M059J (cell line): Measurements from ENCODE around the gene PPARG. TPM values are rescaled to one million over a fixed set of nuclear protein-coding genes. Genes with fewer than 3 reads are reported as not detected.
"Not testable (repeated sequence)": the region's sequence is repeated elsewhere in the genome, so short reads cannot be mapped to it uniquely, and the experiment has no call there.

ENCODE experiments used
- DNase-seq: peaks from one replicate; pipeline ENCODE4 v3.0.0-alpha.2; 2012; ENCODE audit warnings: low read depth
- total RNA-seq: library from RNA; depleted of rRNA; stranded (reverse); fragments of >200 nt; shearing (Covaris generic); gene quantifications from 2 replicates; pipeline ENCODE4 v1.2.3, GENCODE V29; 2014

Gene PPARG
- total RNA-seq, 1 experiment from 2014 or later, result 7.0 TPM

DNA sequence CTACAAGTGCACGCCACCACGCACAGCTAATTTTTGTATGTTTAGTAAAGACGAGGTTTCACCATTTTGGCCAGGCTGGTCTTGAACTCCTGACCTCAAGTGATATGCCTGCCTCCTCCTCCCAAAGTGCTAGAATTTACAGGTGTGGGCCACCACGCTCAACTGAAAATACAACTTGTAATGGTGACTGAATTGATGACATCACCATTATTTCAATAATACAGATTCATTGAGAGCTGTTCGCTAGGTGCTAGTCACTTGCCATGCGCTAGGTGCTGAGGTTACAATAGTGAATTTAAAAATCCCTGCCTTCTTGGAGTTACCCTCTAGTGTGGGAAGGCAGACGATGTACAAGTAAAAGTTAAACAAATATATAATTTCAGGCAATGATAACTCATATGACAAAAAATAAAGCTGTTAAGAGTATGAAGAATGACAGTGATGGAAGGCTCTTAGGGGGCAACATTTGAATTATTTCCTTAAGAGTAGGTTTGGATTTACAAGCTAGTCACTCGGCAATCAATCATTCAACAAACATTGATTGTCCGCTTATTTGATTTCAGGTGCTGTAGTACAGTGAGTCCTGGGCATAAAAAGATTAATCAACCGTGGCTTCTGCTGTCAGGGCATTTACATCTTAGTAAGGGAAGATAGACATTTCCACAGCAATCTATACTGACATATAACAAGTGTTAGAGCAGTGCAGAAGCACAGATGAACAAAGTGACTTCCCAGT, 9.1 kb upstream of the PPARG start:
- DNase-seq, result no peak

DNA sequence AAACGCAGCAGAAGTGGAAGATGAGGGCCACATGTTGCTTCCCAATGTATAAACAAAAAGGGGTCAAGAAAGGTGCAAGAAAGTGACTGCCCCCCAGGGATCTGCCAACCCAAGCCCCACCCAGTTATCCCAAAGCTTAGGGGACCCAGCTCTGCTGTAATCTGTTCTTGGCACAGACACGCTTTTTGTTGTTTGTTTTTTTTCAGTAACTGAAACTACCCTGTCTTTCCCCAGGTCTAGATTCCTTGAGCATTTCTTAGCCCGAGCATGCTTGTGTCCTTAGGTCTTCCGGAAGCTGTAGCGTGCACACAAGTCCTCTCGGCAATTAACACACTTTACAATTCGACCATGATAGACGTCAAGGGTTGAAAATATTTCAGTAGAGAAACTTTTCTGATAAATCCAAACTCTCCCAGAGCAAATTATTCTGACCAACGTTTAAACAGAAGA, 8.5 kb upstream of the PPARG start:
- DNase-seq, result peak; percentile 22

DNA sequence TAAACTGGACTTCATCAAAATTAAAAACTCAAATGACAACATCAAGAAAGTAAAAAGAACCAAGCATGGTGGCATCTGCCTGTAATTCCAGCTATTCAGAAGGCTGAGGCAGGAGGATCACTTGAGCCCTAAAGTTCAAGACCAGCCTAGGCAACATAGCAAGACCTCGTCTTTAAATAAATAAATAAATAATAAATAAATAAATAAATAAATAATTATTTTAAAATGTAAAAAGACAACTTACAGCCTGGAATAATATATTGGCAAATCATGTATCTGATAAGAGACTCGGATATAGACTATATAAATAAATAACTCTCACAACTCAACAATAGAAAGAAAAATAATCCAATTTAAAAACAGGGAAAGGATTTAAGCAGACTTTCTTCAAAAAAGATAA, 4.3 kb upstream of the PPARG start:
- no peak for DNase-seq

DNA sequence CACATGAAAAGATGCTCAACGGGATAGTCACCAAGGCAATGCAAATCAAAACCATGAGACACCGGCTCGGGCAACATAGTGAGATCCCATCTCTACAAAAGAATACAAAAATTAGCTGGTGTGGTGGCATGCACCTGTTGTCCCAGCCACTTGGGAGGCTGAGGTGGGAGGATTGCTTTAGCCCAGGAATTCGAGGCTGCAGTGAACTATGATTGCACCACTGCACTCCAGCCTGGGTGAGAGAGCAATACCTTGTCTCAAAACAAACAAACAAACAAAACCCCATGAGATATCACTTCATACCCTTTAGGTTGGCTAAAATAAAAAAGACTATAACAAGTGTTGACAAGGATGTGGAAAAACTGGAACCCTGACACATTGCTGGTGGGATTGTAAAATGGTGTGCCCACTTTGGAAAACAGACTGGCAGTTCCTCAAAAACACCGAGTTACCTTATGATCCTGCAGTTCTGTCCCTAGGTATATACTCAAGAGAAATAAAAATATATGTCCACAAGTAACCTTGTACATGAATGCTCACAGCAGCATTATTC, 3.8 kb upstream of the PPARG start:
- DNase-seq, result no peak

DNA sequence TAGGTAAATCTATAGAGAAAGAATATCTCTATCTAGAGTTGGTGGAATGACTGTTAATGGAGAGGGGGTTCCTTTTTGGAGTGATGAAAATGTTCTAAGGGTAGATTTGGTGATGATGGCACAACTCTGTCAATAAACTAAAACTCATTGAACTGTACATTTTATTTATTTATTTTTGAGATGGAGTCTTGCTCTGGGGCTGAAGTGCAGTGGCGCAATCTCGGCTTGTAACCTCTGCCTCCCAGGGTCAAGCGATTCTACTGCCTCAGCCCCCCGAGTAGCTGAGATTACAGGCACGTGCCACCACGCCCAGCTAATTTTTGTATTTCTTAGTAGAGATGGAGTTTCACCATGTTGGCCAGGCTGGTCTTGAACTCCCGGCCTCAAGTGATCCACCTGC, 3.1 kb upstream of the PPARG start:
- not testable (repeated sequence) for DNase-seq

DNA sequence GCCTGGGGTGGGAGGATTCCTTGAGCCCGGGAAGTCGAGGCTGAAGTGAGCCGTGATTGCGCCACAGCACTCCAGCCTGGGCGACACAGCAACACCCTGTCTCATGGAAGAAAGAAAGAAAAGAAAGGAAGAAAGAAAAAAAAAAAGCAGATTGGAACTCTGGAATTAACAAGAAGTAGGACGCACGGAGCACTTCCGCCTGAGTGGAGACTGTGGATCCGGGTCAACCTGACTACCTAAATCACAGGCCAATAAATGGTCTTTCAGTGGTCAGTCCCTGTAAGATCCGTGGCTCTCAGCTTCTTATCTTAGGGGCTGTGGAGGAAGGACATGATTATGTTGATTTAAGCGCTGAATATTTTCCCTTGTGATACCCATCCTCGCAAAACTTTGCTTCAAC, 2.4 kb upstream of the PPARG start:
- no peak for DNase-seq

DNA sequence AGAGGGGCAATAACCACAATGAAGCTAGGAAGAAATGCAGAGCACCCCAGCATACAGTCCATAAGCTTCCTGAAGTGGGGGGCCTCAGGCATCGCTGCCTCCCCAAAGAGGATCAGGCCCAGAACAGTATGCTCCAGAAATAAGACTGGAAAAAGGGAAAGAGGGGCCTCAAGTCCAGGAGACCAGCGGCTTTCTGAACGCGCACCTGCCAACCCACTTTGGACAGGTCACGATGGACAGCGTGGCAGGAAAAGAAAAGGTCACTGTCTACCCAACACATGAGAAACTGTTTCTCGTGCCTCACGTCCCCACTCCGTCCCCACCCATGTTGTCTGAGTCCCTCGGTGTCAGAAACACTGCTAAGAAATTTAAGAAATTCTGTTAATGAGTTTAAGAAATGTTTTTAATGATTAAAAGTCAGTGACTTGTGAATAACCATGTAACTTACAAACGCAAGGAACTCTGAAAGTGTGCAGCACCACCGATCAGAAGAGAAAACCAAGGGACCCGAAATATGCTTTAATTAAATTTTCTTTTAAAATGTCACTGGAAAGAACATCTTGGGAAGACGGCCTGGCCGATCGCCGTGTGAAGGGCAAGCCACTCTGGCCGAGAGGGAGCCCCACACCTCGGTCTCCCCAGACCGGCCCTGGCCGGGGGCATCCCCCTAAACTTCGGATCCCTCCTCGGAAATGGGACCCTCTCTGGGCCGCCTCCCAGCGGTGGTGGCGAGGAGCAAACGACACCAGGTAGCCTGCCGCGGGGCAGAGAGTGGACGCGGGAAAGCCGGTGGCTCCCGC, 1.7 kb upstream of the PPARG start:
- DNase-seq, result no peak

DNA sequence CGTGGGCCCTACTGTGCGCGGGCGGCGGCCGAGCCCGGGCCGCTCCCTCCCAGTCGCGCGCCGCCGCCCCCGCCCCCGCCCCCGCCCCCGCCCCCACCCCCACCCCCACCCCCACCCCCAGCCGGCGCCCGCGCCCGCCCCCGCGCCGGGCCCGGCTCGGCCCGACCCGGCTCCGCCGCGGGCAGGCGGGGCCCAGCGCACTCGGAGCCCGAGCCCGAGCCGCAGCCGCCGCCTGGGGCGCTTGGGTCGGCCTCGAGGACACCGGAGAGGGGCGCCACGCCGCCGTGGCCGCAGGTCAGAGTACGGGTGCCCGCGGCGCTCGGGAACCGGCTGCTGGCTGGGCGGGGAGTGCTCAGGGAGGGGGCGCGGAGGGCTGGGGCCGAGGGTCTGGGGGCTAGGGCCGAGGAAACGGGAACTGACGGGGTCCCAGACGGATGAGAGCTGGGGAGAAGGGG, 1.1 kb upstream of the PPARG start:
- DNase-seq, result peak; percentile 24

DNA sequence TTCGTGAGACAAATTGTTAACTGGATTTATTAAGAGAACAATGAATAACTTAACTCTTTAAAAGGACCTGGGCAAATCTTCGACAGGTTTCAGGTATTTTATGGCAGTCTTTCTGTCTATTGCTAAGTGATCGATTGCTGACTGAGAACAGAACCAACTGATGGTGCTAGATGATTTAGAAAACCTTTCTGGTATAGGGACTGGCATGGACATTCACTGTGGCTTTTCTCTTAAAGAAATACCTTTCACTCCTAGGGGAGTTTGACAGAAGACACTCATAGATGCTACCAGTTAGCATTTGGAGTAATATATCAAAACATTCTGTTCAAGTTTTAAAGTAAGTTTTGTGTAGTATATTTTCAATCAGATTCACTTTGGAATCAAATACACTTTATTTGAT, 654 bp downstream of the PPARG start:
- DNase-seq, result no peak

DNA sequence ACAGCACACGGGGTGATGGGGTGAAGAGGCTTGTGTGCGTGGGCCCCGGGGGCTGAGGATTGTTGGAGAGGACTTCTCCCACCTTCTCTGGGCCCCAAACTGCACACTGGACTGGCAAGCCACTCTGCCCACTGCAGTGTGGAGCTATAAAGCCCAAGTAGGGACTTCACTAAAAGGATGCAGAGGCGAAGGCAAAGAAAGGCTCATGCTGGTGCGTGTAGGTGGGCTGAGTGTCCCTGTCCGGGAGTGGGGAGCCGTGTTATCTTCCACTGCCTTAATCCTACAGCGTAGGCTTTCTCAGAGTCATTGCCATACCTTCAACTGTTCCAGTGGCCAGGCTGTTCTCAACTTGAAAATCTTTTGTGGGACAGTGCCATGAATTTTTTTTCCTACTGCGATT, 3.9 kb downstream of the PPARG start:
- DNase-seq, result no peak

DNA sequence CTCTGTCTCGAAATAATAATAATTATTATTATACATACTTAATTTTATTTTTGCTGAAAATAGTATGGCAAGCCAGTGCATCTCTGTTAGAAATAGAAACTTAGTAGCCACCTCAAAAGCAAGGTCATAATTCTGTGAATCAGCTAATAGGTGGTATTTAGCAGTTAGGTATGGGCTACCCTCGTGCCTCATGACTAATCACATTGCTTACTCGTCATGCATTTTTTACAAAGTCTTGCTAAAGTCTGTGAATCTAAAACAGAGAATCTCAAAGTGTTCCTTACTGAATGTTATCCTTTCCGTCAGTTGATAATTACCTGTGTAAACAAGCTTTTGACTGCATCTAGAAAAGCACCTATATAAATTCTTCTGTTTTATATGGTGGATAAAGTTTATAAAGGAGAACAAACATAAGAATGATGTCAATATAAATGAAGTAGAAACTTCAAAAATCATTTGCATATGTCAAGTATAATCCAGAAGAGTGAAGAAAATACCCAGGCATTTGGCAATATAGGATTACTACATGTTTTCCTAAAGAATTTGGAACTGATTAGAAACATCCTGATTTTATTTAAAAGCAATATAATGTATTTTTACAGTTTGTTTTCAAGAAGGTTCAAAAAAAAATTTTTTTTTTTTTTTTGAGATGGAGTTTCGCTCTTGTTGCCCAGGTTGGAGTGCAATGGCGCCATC, 6.2 kb downstream of the PPARG start:
- peak; percentile 81 for DNase-seq

DNA sequence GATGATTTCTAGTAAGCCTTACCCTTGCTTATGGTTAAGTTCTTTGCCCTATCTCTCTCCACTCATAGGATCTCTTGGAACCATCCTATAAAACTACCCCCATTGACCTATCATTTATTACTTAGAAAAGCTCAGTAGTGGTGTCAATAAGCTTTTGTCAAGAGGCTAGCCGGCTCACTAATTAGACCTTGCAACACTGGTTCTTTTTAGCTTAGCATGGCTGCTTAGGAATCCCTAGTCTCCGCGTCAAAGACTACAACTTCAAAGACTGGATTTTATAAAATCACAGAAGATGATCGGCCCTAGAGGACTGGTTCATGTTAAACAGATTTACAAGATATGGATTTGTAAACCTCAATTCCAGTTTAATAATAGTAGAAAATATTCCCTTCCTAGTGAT, 7.6 kb downstream of the PPARG start:
- DNase-seq, result no peak

DNA sequence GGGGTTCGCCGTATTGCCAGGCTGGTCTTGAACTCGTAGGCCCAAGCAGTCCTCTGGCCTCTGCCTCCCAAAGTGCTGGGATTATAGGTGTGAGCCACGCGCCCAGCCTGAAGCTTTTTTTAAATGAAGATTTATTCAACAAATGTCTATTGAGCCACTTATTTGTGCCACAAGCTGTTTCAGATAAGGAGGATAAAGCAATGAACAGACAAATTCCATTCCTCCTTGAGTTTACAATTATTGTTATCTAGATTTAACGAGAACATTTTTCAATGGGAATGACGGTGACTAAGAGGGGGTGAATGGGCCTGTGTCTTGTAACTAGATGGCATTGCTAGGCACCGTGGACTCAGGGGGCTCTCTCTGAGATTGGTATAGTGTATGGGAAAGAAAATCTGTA, 10.2 kb downstream of the PPARG start:
- DNase-seq, result peak; percentile 62

DNA sequence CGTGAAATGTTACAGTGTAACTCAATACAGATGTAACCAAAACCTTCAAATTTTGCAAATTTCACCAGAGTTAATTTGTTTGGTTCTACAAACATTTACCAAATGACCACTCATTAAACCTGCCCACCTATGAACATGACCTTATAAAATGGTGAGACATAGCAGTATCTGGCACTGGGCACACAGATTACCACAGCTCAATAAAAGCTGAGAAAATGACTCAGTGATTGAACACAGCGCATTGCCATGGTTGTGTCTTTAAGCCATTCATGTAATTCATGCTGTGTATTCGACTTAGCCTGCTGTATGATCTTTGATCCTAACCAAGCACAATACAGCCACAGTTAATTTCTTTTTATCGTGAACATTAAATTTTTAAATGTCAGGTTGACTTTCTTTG, 11.3 kb downstream of the PPARG start:
- DNase-seq, result peak; percentile 83

DNA sequence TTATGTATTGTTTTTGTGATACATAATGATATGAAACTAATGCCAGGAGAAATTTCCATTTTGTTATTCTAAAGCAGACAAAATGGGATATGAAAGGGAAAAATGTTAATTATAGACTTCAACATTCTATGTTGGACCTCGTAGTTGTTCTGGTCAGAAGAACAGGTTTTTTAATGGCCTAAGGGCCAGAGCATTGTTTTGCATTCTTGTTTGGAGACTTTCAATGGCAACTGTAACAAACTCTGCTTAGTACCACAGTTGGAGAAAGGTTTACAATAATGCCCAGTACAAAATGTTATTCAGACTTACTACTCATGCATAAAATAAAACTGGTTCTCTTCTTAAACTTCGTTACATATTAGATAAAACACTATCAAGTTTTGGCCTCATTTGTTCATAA, 12.2 kb downstream of the PPARG start:
- DNase-seq, result no peak

DNA sequence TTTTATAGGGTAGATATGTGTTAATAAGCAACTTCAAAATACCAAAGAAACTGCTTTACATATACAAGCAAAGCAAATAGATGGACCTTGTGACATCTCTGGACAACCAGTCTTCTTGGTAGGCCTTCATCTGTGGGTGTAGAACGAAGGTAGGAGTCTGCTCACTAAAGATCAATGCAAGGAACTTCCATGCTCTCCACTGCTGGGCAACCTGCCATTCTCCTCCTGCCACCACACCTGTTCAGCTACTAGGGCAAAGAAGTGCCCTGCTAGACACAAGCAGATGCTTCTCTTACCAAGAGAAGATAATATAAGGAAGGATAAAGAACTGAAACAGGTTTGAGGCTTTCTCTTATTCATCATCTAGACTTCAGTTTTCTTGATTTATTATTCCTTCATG, 12.6 kb downstream of the PPARG start:
- no peak for DNase-seq

DNA sequence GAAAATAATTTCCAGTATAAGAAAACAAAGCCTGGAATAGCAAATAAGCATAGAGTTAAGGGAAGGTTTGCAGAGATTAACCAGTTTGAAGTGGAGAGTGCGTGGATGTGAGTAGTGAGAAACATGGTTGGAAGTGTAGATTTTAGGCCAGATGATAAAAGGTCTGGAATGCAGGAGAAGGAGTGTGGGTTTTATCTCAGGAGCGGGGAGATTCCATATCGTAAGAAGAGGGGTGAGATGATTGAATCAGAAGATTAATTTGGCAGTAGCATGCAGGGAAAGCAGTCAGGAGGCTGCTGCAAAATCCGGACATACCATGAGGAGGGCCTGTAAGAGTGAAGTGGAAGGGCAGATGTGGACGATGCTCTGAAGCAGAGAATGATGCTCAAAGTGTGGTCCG, 13.7 kb downstream of the PPARG start:
- no peak for DNase-seq

DNA sequence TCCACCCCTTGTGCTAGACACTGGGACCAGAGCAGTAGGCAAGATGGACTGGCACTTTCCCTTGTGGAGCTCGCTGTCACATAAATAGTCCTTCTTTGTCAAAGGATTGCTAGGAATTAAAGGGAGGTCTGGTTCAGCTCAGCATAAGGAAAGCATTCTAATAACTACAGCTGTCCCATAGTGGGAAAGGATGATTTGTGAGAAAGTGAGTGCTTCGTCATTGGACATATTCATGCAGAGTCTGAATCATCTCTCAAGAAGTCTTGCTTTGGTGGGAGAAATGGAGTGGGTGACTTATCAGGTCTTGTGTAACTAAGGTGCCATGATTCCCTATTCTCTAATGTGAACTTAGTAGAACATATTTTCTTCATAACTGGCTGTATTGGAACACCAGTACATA, 14.7 kb downstream of the PPARG start:
- peak; percentile 82 for DNase-seq

DNA sequence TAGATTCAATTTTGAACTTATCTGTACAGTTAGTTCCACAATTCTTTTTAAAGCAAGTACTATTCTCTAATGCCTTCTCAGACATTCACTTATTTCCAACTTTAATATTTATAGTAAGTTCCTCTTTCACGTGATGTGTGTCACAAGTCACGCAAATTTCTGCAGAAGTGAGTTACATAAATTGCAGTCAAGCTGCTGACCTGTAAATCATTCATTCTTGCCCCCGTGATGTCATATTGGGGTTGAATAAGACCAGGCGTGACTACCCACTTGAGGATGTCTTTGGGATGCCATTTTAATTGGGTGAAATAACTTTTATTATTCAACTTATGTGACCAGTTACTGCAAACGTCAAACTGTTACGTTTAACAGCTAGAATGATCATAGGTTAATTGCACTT, 15.1 kb downstream of the PPARG start:
- no peak for DNase-seq

DNA sequence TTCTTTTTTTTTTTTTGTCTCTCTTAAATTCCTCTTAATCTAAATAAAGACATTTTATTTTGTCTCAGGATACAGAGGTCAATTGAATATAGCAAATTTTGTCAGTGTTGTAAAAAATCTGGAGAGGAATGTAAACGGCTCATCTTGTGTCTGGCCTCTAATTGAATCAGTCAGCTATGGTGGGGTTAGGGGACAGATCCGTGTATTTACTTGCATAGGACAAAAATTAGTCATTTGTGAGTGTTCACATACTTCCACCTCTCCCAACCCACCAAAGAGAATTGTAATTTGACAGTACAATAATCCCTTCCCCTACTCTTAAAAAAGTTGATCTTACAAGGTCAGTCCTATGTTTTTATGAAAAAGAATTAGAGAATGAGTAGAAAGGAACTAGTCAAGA, 18.3 kb downstream of the PPARG start:
- DNase-seq, result peak; percentile 22

DNA sequence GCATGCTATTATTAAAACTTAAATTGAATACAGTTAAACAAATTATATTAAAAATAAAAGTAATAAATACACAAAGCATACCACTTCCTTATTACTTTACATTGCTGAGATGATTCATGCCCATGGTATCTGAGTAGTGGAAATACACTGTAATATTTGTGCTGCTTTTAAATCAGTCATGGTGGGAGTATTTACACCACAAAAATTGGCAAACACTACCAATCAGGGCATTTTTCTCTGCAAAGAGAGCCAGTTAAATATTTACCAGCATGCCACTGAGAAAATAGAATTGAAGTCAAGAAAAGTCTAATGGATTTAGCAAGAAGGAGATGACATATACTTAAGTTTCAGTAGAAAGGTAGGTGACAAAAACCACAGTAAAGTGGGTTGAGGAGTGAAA, 19.6 kb downstream of the PPARG start:
- DNase-seq, result peak; percentile 92

DNA sequence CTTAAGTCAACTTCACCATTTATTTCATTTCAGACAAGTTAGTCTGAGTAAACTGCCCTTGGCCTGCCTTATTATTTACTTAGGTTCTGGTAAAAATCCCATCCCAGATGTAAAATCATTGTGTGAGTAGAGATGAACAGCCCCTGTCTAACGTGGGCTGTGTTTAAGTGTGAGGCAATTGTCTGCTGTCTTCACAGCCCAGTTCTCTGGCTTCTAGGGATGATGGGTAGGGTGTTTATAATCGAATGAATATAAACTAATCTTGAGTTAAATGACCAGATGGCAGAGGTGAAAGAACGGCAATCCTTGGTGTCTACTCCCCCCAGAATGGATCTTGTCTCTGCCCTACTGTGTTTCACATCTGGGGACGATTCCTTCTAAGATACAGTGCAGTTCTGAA, 20.8 kb downstream of the PPARG start:
- no peak for DNase-seq
